Fibroblast of peridontal ligament (primary cell): Measurements from ENCODE around the gene ATF6.

ENCODE experiments used
- DNase-seq: peaks from one replicate; pipeline ENCODE4 v3.0.0-alpha.2; 2010; ENCODE audit errors: extremely low read depth

The ATF6 gene

DNA sequence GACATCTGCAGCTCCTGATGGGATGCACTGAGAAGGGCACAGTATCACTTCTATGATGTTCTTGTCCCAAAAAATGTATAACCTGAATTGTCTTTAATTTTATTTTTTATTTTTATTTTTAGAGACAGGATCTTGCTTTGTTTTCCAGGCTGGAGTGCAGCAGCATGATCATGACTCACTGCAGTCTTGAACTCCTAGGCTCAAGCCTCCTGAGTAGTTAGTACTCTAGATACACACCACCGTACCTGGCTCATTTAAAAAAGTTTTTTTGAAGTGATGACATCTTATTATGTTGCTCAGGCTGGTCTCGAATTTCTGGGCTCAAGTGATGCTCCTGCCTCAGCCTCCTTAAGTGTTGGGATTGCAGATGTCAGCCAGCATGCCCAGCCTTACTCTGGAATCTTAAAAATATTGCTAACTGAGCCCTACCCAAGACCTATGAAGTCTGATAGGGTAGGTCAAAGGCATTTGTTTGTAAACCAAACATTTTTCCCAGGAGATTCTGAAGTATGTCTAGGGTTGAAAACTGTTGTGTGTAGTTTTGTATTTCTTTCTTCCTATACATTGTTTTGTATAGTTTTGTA is 68.9 kb downstream of the ATF6 start:
- no peak for DNase-seq

DNA sequence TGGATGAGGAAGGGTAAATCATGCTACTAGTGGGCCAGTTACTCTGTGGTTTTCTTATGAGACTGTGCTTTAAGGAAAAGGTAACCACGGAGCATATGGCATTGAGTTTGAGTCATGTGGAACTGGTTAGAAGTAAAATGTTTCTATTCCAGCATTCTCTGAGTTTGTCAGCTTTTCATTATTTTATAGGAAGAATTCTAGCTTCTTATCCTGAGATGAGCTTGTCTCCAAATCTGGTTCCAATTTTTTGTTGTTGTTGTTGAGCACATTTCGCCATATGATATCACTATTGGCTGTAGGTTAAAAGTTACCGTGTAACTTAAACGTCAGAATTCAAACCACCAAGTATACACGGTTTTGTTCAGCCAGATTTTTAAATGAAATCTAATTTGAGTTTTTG is 69.9 kb downstream of the ATF6 start:
- peak; percentile 95 for DNase-seq

DNA sequence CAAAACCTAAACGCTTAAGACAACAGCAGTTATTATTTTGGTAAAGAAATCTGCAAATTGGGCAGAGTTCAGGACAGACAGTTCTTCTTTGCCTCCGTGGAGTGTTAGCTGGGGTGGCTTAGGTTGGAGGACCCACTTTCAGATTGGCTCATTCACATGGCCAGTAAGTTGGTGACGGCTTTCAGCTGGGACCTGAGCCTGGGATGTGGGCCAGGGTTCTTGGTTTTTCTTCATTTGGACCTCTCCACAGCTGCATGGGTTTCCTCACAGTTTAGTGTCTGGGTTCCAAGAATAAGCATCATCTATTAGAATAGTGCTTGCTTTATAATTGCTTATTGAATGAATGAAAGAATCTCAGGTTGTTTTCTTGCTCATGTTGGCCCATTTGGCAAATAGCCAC is 72.2 kb downstream of the ATF6 start:
- DNase-seq = peak; percentile 27

DNA sequence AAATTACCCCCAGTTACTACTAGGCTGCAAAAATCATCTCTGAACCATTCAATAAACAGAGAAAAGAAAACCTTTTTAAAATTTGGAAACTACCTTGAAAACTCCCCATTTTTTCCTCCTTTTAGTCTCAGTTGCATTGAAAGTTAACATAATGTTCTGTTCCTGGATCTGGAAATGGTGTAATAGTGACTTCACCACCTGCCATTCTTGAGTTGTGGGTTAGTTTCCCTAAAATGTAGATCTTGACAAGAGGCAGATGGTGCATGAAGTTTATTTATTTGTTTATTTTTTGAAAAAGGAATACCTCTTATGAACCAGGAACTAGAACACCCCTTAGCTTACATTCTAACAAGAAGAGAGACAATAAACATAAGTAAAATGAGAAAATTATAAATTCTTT is 72.8 kb downstream of the ATF6 start:
- no peak for DNase-seq

DNA sequence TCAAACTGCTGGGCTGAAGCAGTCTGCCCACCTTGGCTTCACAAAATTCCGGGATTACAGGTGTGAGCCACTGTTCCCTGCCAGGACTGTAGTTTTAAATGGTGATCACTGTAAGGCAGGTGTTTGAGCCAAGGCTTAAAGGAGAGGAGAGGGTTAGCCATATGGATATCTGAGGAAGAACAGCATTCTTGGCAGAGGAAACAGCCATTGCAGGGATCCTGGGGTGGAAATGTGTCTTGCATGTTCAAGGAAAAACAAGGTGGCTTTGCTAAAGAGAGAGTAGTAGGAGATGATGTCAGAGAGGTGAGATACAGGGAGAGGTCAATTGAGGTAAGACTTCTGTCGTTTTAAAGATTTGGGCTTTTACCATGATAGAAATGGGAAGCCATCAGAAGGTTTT is 73.5 kb downstream of the ATF6 start:
- no peak for DNase-seq

DNA sequence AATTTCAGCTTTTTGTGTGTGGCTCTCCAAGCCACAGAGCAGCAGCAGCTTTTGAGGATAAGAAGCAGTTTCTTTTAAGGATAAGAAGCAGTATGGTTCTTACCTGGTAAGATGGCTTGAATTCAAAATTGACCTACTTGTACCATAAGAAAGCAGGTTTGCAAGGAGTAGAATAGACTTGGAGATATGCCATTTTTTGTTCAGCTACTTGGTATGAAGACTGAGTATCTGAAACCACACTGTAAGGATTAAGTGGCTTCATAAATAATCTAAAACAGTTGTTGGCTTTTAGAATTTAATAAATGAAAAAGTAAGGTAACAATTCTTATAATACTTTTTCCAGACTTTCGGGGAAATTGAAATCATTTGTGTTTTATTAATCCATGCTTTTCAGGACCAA is 74.2 kb downstream of the ATF6 start:
- DNase-seq = peak; percentile 63

DNA sequence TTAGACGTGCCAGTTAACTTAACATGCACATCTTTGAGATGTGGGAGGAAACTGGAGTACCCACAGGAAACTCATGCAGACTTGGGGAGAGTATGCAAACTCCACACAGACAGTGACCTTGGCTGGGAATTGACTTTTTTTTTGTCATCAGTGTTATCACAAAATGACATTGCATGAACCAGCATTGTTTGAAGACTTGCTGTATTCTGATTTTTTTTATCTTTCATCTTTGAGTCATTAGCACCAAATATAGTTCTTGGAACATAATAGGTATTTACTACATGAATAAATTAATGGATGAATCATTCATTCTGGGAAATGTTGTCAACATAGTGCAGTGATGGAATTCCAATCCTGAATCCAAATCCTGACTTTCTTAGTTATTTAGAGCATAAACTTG is 77.0 kb downstream of the ATF6 start:
- no peak for DNase-seq

DNA sequence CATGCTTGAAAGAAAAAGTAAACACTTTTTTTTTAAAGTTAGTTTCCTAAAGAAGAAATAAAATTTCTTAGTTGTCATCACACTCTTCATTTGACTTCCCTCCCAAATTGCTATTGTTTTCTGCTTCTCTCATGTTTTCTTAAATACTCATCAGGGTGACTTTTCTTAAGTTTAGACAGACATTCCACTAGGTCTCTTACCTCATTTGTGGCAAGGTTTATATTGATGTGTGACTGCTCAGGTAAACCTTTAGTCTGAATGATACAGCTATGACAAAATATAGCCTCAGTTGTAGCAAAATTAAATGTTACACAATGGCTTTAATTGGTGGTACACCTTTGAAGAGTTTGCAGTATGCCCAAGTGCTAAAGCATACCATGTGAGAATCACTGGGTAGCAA is 78.6 kb downstream of the ATF6 start:
- no peak for DNase-seq

DNA sequence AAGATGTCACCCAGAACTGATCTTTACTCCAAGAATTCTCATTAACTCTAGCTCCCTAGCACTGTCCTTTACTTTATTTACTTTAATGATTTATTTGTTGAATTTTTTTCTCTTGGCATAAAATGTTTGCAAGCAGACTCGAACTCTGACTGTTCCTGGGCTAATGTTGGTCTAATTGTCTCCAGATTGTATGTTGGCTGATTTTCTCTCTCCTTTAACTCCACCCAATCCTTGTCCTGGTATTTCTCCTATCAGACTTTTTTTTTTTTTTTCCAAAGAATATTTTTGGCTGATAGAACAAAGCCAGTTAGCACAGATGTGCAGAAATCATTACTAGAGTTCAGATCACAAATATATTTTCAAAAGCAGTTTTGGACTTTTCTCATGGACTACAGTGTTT is 82.6 kb downstream of the ATF6 start:
- DNase-seq = peak; percentile 77

DNA sequence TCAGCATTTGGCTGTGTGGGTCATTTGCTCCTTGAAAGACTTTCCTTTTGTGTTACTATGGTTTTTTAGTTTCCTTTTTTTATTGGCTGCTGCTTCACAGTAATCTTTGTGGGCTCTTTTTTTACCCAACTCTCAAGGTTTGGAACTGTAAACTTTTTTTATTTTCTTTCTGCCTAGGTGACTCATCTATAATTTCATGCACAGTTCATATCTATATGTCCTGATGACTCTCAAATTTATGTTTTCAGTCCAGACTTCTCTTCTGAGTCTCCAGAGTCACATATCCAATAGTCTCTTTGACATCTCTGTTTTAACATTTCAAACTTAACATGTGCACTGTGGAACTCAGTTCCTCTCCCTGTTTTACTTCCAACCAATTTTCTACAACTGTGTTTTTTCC is 83.4 kb downstream of the ATF6 start:
- no peak for DNase-seq

DNA sequence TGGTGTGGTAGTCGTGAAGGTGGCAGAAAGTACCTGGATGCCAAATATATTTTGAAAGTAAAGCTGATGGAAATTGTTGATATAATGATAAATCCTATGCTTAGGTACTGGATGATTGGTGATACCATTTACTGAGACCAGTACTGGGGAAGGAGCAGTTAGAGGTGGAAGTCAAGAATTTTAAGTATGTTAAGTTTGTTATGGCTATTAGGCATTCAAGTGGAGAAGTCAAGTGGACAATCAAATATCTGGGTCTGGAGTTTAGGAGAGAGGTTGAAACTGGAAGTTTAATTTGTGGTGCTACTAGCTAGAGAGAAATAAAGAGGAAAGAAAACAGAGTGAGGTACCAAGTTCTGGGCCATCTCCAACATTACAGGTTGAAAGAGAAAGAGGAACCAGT is 89.1 kb downstream of the ATF6 start:
- DNase-seq = no peak

DNA sequence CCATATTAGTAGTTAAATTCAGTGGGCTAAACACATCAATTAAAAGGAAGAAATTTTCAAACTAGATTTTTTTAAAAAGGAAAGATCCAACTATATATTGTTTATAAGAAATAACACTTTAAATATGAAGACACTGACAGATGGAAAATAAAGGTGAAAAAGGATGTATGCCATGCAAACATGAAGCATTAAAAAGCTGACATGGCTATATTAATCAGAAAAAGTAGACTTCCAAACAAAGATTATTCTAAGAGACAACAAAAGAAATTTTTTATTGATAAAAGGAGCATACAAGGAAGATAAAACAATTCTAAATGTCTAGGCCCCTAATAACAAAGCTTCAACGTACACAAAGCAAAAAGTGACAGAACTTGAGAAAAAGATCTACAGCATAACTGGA is 92.2 kb downstream of the ATF6 start:
- no peak for DNase-seq

DNA sequence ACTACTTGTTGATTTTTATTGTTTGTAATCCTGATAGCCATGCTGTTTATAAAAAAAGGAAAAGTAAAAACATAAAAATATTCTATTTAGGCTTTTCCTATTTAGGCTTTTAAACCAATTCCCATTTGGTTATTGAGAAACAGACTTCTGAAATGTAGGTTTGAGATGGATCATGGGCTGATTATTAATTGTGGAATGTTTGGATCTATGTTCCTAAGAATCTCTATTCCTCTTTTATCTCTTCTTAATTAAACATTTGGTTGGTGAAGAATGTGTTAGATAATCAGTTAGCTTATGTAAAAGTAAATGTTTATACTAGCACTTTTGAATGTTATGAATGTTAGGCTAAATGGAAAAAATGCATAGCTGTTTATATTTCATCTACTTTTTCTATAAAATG is 97.4 kb downstream of the ATF6 start:
- DNase-seq = no peak

DNA sequence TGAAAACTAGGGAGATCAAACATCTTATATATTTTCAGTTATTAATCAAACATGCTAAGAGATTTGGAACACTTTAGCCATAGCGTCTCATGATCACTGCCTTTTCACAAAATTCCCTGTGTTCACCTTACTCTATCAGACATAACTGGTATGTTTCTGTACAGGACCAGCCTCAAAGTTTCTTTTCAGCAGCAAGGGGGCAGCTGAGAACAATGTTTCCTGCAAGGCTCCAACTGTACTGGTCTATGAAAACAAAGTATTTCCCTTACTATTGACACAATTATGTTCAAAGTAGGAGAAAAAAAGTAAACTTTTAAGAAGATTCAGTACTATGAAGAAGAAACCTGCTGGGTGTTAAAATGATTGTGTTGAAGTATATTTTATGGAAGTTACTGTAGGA is 98.5 kb downstream of the ATF6 start:
- DNase-seq = peak; percentile 78

DNA sequence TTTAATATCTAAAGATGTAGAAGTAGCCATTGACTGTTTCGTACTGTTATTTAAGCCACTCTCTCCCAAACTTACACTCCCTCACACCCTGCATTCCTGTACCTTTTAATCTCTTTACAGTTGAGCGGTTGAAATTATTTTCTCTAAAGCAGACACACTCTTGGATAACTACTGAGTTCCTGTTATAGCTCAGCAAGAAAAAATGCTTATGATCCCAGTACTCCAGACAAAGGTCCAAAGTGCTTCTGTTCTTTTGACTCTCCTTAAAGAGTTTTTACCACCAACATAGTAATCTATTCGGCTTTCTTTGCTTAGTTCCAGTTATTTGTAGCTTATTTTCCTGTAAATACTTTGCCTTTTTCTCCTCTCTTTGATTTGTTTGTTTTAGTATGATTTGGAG is 100.1 kb downstream of the ATF6 start:
- no peak for DNase-seq

DNA sequence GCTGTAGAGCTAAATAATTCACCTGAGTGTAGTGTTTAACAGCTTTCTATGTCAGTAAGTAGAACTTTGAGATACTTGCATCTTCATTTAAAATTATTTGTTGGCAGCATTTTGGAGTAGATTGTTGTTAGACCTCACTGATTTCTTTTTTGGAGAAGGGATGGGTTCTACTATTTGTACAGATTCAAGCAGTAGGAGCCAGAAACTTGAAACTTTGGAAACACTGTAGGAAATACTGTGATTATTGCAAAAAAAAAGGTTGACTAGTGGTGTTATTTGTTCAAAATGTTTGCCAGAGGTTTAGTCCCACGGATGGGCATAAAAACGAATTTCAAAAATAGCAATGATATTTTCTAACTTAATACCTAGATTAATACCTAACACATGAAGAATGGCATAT is 102.7 kb downstream of the ATF6 start:
- DNase-seq = no peak

DNA sequence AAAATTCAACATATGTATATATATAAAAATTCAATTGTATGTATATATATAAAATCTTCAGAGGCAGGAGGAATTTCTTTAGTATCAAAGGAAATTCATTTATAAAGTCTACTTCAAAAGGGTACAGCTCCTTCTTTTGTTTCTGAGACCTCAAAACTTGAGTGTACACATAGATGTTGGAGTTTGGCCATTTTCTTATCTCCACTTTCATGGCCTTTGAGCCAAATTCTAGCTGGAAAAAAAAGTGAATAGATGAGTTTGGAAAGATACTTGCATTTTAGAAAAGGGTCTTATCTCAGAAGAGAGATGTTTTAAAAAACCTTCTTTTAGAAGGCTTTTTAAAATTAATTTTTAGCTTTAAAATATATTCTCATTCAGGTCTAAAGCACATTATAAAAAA is 103.2 kb downstream of the ATF6 start:
- no peak for DNase-seq

DNA sequence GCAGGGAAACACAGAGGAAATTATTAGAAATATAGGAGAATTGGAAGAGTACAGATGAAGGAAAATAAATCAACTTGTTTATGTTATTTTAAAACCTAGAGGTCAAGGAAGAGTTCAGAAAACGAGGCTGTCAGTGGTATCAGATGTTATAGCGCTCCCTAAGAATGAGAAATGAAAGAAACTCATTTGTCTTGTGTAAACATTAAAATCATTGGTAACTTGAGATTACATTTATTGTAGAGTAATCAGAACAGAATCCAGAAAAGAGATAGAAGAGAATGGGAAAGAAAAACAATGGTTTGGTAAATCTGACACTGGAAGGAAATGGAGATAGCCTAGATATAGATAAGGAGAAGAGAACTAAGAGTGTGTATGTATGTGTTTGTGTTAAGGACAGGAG is 106.4 kb downstream of the ATF6 start:
- DNase-seq = peak; percentile 51

DNA sequence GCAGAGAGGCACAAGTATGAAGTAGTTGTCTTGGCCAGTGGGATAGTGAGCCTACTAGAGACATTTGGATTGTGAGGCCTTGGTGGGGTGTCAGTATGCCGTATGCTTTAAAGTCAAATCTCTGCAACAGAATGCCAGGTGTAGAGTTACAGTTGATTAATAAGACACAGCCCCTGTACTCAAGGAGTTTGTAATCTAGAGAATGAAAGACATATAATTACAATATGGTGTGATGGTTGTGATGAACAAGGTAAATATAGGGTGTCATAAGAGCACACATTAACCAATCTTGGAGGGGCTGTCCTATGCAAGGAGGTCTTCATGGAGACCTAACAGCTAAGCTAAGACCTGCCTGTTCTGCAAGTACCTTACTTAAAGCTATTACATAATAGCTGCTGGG is 113.1 kb downstream of the ATF6 start:
- no peak for DNase-seq

DNA sequence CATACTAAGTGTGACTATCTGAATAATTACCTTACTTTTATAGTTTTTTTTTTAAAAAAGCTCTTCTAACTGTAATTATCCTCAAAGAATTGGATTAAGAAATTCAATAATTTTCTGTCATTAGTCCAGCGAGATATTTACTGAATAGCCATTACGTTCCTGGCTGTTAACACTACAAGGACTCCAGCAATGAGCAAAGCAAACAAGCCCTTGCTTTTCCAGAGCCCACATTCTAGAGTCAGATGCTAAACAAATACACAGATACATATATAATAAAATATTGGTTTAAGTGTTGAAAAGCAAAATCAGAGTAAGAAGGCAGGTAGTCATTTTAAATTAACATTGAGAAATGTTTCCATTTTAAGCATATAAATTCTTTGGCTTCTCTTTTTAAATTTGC is 118.4 kb downstream of the ATF6 start:
- no peak for DNase-seq

DNA sequence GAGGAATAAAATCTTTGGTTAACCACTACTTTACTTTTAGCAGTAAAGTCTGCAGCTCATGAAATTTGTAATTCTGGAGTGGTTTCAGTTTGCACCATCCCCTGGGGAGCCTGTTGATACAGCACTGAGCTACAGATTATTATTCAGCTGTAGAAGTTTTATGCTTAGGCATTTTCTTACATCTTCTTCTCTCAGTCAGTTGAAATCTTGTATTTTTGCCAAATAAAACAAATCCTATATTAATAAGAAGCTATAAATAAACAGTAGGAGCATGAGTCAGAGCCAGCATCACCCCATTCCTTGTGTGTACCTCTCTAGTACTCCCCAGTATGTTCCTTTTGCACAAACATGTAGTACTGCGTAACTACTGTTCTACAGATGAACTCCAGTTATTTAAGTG is 118.9 kb downstream of the ATF6 start:
- DNase-seq = peak; percentile 88

DNA sequence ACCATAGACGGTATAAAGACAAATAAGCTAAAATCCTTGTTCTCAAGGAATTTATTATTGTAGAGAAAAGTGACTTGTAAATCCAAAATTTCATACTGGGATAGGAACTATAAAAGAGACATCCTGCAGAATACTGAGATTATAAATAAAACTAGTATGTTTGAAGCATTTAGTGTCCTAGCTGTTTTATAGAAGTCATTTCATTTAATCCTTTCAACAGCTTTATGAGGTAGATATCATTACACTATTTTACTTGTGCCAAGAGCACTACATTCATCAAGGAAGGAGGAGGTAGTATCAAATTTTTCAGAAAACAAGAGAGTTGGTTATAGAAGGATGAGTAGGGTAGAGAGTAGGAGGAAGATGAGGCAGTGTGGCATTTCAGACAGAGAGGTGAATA is 119.6 kb downstream of the ATF6 start:
- DNase-seq = no peak

DNA sequence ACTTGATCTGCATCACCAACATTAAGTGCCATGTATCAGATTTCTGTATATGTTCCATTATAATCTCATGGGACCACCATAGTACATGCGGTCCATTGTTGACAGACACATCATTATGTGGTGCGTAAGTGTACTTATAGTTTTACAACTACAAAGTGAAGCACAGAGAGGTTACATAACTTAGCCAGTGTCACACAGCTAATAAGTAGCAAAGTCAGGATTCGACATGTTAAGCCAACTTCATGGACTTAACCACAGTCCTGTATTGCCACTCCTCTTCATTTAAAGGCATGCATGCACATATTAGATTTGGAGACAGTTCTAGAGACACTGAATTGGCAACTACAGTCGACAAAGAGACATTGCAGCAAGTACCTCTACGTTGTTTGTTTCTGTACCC is 120.5 kb downstream of the ATF6 start:
- no peak for DNase-seq

DNA sequence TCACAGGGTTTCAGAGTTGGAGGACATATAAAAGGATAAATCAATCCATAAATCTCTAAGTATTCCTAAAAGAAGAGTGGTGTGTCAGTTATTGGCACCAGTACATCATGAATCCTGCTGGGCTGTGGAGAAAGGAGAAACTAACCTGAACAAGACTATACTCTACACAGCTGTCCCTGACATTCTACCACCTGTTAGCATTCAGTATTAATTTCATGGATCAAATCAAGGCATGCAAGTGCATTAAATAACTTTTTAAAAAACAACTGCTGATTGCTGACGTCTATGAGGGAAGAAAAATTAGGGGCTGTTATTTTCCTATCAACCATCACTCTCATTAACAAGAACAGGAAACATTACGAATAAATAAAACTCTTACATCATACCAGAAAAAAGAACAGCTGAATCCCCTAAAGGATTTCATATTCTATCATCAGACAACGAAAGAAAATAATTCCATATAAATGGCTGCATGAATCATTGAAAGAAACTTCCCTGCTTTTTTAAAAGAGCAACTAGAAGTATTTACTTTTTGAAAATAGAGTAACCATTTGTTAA is 121.7 kb downstream of the ATF6 start:
- no peak for DNase-seq
